ENCODE results near the gene CDH4. TPM values are rescaled to one million over a fixed set of nuclear protein-coding genes. Genes with fewer than 3 reads are reported as not detected.
A peak's percentile ranks its signal among the peaks of the same experiment; 100 is the strongest.

Gene CDH4
- total RNA-seq, 2 donors from 2014 or later, result 0.06 to 0.08 TPM

DNA sequence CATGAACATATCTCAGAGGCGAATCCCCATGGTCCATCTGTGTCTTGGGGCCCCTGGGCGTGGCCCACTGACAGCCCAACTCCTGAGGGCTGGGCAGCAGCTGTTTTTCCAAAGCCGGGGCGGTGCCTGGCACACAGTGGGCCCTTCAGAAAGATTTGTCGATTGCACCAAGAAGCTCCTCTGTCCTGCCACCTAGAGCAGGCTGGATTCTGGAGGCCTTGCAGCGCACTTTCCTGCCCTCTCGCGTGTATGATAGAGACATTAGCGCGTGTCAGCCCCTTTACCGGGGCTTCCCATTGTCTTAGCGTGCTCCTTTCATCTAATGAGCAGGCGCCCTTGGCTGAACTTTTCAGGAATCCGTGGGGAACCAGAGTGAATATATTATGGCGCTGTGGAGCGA is 45.4 kb downstream of the CDH4 start:
- no peak for ATAC-seq
- intact Hi-C loops (cut with DNase I), result no loop called here
- DNase-seq, result no peak

DNA sequence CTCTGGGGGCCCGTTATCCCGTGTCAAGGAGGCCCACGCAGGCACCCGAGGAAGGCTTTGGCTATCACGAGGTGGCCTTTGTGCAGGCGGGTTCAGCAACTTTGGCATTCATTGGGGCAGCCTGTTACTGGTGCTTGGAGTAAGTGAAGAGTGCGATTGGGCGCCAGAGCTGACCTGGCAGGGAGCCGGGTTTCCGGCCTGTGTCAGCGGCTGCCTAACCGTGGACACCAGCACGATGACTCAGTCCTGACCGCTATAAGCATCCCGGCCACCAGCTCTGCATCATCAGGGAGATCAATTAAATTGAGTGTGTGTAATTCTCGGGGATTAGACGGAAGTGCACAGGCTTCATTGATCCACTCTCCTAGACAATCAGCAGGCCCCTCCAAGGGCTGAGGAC is 45.9 kb downstream of the CDH4 start:
- DNase-seq (no peak), ATAC-seq (no peak)
- intact Hi-C loops (cut with DNase I), result no loop called here

- ATAC-seq, result no peak
These were observed 46.6 kb downstream of the CDH4 start for GRCh38 chr20:61298661-61299060.

DNA sequence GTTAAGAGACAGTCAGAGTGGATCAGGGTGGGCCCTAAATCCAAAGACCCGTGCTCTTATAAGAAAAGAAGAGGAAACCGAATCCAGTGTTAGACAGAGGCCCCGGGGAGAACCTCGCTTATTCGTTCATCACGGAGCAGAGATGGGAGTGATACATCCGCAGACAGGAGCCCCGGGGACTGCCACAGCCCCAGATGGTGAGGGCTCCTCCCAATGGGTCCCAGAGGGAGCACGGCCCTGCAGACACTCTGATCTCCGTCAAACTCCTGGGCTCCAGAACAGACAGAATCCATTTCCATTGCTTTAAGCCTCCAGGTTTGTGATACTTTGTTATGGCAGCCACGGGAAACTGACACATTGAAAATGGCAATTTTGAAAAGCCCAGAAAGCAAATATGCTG is 47.0 kb downstream of the CDH4 start:
- ATAC-seq (no peak), DNase-seq (no peak)
- intact Hi-C loops (cut with DNase I), result no loop called here

More at GRCh38 chr20:61298661-61299060, 46.6 kb downstream of the CDH4 start:
- DNase-seq, result no peak
- intact Hi-C loops (cut with DNase I), result no loop called here

DNA sequence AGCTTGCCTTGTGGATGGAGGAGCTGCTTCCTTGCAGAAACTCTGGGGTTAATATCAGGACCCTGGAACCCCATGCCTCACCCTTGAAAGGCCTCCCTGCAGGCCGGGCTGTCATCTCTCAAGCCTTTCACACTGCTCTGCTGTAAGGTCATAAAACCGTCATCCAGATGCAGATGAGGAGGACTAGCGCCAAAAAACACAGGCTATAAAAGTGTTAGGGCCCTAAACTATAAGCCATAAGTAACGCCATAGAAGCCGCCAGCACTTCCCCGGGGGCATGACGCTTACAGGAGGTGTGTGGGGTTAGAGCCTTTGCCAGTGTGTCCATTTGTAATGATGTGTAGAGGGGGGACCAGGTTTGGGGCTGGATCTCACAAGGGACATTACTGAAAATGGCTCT is 47.6 kb downstream of the CDH4 start:
- ATAC-seq, result no peak
- intact Hi-C loops (cut with DNase I), result no loop called here
- DNase-seq, result no peak

DNA sequence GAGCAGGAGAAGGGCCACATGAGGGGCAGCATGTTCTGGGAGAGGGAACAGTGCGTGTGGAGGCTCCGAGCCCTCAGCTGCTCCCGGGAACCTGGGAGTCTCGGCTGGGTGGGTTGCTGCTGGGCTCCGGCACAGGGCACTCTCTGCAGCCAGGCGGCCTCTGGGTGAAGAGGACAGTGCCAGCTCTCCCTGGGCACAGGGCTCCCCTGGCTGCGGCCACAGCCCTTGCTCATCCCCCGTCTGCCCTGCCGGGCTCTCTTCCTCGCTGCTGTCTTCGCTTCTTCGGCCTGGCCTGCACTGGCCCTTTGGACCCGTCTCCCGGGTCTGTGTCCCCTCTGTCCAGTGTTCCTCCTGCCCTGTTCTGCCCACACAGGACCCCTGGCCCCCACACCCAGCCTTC is 48.2 kb downstream of the CDH4 start:
- DNase-seq, result no peak
- no peak for ATAC-seq

GRCh38 chr20:61300709-61301108 is 48.6 kb downstream of the CDH4 start:
- ATAC-seq (no peak), DNase-seq (no peak)
- intact Hi-C loops (cut with DNase I), result no loop called here

More for the DNA sequence above, 48.2 kb downstream of the CDH4 start:
- intact Hi-C loops (cut with DNase I), result no loop called here

DNA sequence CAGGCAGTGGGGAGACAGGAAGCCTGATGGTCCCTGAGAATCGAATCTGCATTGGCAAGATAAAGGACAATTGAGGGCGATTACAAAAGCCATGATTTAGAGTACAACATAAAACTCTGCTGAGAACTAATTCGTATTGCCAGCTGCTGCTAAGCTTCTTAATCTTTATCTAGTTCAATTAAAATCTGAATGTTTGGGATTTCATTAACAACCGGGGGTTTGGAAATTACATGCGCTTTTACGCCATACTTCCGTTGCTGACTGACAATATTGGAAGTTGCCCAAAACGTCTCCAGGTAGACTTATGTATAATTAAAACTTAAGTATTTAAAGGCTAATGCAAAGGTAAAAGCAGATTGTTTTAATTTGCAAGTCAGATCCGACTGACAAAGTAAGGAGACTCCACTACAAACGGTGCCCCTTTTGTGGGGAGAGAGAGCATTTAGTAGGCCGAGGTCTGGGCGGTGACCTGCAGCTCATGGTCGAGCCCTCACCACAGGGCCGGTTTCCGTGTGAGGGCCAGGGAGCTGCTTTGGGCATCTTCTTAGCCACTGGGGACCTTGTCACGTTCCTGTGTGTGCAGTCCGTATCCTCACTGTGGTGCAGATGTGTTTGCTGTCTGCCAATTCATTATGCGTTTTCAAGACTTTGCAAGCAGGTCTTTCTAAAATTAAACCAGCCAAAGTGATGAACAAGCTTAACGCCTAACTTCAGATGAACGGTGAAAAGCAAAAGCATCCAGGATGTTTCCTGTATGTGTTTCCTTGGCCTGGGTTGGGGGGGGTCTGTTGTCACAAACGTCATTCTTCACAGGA is 49.9 kb downstream of the CDH4 start:
- no peak for DNase-seq
- intact Hi-C loops (cut with DNase I), result no loop called here
- no peak for ATAC-seq

DNA sequence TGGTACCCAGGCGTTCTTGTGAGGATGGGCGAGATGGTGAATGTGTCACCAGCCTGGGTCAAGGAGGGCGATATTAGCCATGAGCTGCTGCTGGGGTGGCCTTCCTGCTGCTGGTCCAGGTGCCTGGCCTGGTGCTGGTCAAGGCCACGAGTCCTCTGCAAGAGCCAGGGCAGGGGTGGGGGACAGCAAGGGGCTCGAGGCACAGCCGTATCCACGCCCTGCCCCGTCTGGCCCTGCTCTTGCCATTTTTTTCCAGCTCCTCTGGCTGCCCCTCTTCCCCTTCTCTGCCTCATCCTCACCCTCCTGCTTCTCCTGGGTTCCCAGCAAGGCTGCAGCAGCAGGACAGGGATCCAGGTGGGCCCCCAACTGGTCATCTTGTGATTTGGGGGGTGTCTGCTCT is 51.2 kb downstream of the CDH4 start:
- DNase-seq (no peak), ATAC-seq (no peak)
- intact Hi-C loops (cut with DNase I), result no loop called here

GRCh38 chr20:61303675-61304074 is 51.6 kb downstream of the CDH4 start:
- DNase-seq (no peak), ATAC-seq (no peak)
- intact Hi-C loops (cut with DNase I), result no loop called here

- DNase-seq (no peak), ATAC-seq (no peak)
- intact Hi-C loops (cut with DNase I), result no loop called here
These were observed 52.7 kb downstream of the CDH4 start for GRCh38 chr20:61304750-61305149.

GRCh38 chr20:61306937-61307475 is 54.9 kb downstream of the CDH4 start:
- intact Hi-C loops (cut with DNase I), result no loop called here
- no peak for DNase-seq

GRCh38 chr20:61307686-61308476 is 55.8 kb downstream of the CDH4 start:
- intact Hi-C loops (cut with DNase I), result no loop called here
- DNase-seq (peak; percentile 43), ATAC-seq (peak; percentile 87 to 94)

More at GRCh38 chr20:61306937-61307475, 54.9 kb downstream of the CDH4 start:
- no peak for ATAC-seq

DNA sequence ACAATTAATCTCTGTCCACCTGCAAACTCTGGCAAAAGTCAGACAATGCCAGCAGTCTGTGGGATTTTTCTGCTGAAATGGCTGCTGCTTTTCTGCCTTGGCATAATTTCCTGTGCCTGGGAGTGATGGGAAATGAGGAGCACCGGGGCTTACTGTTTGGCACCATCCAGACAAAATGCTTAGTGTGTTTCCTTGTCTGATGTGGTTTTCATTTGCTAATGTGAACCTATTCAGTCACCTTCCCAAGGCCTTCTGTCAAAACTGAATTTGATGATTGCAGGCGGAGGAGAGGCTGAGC is 56.4 kb downstream of the CDH4 start:
- intact Hi-C loops (cut with DNase I), result no loop called here
- ATAC-seq (no peak), DNase-seq (no peak)

- intact Hi-C loops (cut with DNase I), result no loop called here
- no peak for ATAC-seq
- no peak for DNase-seq
These were observed 58.9 kb downstream of the CDH4 start for GRCh38 chr20:61310954-61311353.

DNA sequence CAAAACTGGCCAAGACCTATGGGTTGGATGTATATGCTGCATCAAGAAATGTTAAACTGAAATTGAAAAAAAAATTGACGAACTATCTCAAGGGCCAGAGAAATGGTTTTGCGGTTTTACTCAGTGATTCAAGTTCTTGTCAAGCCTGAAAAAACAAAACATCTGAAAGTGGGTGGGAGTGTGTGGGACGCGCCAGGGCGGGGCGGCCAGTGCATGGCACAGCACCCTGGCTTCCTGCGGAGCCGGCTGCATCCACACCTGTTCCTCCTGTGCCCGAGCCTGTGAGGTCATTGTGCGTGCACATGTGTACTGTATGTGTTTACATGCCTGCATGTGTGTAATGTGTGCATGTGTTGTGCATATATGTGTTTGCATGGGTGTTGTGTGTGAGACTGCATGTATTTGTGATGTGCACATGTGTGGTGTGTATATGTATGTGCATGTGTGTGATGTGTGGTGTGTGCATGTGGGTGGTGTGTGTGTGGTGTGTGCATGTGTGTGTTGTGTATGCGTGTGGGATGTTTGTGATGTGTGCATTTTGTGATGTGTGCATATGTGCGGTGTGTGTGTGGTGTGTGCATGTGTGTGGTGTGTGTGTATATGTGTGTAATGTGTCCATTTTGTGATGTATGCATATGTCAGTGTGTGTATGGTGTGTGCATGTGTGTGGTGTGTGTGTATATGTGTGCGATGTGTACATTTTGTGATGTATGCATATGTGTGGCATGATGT is 59.8 kb downstream of the CDH4 start:
- ATAC-seq (peak in 1 of 2 donors; percentile 17), DNase-seq (no peak)
- intact Hi-C loops (cut with DNase I), result no loop called here

DNA sequence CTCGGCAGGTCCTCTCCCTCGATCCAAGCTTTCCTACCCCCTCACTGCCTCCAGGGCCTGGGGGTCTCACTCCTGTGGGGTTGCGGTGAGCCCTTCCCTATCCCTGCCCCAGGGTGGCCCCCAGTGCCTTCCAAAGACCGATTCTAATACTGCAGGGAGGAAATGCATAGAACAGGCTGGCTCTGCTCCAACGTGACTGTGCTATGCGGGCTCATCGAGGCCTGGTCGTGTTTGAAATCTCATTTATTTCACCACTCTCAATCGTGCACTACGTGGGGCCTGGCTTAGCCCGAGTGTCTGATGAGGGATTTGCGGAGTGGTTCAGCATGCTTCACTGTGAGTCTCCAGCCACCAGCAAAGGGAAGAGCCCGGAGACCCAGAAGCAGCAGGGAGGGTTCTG is 60.9 kb downstream of the CDH4 start:
- DNase-seq, result no peak
- no peak for ATAC-seq
- intact Hi-C loops (cut with DNase I), result no loop called here

DNA sequence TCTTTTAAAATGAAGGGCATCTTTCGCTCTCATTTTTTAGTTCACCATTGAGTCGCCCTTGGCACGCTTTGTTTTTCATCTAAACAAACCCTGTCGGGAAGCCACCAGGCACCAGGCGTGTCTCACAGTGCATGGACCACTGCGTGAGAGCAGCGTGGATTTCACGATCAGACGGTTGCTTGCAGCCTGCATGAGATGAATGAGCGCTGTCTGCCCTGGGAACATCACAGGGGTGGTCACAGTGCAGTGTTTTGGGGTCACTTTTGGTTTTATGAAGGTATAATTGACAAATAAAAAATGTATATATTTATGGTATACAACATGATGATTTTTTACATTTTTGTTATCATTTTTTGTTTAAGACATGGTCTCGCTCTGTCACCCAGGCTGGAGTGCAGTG is 61.3 kb downstream of the CDH4 start:
- ATAC-seq (no peak), DNase-seq (no peak)
- intact Hi-C loops (cut with DNase I), result no loop called here

- DNase-seq, result no peak
- intact Hi-C loops (cut with DNase I), result no loop called here
- no peak for ATAC-seq
These were observed 62.4 kb downstream of the CDH4 start for GRCh38 chr20:61314326-61315010.
